ENCODE measurements around the gene TET2.

The TET2 gene

DNA sequence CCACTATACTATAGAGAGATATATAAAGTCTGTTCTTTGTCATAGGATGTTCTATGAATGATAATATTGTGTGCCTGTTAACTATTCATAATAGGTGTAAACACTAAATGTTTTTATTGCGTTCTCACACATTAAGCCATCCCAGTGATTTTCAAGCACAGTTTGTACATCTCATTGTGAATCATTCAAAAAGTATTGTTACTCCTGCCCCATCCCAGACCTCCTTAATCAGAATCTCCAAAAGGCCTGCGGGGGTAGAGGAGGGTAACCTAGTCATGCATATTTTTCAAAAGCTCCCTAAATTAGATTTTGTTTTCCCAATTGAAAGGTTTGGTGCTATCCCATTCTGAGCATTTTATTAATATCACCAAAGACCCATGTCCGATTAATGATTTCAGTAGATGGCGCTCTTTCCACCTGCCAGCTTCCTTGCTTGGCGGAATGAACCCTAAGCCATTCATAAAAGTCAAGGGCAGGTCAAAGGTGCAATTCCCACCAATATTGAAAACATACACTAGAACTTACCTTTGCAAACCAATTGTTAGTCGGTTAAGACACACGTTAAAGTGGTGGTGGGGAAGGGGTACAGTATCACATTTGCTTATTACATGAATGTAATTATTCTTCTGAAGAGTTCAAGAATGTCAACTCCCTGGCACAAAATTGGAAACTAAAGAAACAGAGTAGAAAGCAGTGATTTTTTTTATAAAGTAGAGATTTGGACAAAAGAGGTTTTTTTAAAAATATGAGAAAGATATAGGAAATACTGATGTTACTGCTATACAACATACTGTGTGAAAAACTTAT is 5.8 kb upstream of the TET2 start:
- peak; percentile 19 for DNase-seq

DNA sequence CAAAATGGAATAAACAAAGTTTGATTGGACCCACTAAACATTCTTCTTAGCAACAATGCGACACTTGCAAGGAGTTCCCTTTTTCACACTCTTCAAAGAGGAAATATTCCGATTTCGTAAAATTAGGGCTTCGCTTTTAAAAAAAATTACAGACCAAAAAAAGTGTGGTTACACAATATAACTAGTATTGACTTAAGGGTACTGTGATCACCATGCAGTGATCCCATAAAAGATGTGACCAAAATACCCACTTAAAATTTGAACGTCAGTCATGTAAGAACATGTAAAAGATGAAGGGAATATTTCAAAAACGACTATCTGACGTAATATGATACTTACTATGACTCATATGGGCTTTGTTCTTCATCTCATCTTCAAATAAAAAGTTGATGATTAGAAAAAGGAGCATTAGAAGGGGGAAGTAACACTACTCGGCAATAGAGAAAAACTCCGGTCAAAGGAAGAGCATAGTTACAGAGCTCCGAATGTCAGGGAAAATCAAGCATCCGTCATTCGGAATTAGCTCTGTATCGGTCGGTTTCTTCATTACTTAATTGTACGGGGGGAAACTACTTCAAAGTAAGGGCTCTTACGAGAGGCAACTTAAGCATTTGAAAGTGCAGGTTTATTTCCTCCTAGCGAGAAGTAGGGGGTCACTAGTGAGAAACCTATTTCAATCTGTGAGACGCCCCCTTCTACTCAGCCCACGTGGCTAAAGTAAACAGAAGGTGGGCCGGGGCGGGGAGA is 1.3 kb upstream of the TET2 start:
- DNase-seq = no peak

DNA sequence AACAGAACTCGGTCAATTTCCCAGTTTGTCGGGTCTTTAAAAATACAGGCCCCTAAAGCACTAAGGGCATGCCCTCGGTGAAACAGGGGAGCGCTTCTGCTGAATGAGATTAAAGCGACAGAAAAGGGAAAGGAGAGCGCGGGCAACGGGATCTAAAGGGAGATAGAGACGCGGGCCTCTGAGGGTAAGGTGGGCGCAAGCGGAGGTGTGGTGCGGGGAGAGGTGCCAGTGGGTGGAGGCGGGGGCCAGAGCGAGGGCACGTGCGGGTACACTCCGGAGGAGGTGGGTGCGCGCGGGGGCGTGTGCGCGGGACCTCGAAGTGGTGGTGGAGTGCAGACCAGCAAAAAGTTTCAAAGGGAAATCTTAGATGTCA is 787 bp upstream of the TET2 start:
- DNase-seq = peak; percentile 48

DNA sequence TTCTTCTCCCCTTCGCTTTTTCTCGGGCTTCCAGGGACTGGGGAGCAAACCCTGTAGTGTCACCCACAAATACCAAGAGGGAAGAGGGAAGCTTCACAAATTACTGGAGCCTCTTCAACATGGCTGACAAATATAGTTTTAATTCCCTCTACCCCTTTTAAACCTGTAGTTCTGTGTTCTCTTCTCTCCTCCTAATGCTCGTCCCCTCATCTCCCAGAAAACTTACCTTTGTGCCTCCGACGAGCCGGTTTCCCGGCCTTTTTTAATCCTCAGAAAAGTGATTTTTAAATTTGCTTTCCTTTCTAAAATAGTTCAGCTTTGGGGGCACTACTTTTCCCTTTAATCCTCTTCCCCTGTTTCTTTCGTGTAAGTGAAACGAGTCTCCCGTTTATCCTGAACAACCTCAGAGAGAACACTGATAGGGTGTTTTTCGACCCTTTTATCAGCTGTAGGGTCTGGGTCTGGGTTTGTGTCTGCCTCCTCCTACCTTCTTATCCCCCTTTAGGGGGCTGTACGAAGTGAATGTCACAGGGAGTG is 408 bp downstream of the TET2 start:
- no peak for DNase-seq

DNA sequence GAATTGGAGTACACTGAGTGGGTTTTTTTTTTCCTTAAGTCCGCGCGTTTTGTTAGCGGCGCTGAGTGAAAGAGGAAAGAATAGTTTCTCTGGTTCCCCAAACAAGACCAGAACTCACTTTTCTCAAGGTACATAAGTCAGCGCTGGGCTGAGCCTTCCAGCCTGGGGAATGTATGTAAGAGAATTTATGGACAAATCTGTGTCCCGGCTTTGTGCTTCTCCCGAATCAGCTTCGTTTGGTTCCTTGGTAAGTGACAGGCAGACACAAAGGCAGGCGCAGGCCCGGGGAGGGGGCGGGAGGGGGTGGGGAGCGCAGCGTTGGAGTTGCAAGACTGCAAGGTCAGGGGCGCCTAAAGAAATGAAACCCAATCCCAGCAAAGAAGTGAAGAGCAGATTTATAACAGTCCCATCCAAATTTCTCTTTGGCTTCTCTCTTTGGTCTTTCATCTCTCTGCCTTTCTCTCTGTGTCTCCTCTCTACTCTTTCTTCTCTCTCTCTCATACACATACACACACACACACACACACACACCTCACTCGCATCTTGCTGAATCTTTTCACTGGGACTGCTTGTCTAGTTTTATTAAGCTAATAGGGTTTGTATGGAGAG is 981 bp downstream of the TET2 start:
- peak; percentile 22 for DNase-seq

DNA sequence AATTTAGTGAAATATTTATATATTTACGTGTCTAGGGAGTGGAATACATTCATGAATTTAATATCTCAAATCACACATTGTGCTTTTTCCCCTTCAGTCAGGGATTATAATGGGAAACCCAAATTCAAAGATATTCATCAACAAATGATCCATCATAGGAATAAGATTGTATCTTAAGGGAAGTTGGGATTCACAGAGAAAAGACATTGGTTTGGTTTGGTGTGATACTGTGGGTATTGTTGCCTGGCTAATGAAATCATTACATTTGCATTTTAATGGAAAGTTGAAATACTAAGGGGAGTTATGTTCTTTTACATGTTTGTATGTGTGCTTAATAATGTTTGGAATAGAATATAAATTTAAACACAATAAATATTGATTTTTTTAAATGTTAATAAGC is 1.7 kb downstream of the TET2 start:
- no peak for DNase-seq

DNA sequence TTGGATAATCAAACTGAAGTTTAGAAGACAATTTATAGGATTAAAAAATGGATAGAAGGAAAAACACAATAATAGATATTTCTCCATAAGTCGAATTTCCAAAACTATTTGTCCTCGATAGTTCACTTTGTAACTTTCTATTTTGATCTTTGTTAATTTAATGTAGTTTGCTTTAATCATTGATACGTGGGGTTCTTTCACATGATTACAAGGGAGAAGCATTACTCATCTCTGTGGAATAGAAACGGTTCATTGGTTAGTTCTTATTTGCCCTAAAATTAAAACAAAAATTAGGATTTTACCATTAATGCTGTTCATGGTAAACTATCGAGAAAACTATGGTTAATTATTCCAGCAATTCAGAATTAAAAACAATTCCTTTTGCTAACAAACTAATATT is 2.1 kb downstream of the TET2 start:
- DNase-seq = no peak

DNA sequence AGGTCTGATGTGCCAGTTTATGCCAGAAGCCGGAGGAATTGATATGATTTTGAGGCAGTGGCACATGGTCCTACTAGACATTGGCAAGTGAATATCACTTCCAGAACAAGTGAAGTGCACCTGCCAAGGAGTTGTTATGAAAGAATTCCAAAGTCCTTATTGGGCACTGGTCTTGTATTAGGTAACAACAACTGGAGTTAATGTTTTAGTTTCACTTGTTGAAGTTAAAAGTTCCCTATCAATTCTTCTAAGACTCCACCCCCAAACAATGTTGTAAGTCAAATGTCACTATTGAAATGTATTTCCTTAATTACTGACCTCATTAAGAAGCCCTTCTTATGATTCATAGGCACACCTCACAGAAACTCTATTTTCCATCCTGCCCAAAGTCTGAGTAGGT is 3.1 kb downstream of the TET2 start:
- no peak for DNase-seq

DNA sequence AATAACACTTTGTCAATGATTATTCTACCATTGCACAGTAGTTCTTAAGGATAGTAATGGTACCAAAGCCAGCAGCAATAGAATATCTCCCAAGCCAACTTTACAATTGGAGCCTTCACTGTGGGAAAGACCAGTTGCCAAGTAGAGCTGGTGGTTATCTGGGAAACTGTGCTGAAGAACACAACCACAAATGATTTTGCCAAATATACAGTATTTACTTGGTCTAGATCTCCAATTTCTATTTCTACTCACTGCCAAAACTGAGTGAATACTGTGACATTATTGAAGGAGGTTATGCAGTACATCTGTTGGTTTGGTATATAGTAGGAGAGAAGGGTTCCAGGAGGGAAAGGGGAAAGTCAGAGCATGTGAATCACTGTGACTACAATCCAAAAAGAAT is 3.8 kb downstream of the TET2 start:
- no peak for DNase-seq

DNA sequence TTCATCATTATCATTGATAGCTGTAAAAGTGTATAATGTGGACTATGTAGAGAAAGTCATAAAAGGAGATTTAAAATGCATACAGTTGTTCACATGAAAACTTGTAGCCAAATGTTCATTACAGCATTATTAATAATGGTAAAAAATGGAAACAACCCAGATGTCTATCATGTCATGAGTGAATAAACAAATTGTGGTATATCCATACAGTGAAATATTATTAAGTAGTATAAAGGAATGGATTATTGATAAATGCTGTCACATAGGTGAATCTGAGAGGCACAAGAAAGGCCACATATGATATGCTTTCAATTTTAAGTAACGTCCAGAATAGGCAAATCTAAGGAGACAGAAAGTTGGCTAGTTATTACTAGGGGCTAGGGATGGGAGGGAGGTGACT is 7.1 kb downstream of the TET2 start:
- DNase-seq = no peak

DNA sequence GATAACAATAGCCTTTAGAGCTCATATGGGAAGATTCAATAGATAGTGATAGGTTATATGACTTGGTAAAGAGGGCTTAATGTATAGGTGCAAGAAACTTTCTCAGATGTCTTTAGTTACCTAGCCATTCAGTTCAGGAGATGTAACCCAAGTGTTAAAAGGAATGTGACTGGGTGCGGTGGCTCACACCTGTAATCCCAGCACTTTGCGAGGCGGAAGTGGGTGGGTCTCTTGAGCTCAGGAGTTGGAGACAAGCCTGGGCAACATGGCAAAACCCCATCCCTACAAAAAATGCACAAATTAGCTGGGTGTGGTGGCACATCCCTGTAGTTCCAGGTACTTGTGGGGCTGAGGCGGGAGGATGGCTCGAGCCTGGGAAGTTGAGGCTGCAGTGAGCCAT is 7.9 kb downstream of the TET2 start:
- no peak for DNase-seq

DNA sequence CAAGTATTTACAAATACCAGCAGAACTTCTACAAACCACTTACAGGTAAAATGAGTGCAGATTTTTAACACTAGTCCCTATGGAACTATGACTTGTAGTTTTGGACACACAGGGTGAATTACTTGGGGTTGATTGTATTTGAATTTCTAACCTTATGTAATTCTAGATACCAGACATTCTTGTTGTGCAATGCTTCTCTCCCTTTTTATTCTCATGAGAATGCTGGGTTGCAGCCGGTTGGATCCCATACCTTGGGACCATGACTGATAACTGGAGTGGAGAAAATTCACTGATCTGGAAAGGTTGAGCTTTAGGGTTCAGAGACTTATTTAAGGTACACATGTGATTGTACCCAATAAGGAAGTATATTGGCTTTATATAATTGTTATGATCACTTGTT is 8.8 kb downstream of the TET2 start:
- DNase-seq = no peak

DNA sequence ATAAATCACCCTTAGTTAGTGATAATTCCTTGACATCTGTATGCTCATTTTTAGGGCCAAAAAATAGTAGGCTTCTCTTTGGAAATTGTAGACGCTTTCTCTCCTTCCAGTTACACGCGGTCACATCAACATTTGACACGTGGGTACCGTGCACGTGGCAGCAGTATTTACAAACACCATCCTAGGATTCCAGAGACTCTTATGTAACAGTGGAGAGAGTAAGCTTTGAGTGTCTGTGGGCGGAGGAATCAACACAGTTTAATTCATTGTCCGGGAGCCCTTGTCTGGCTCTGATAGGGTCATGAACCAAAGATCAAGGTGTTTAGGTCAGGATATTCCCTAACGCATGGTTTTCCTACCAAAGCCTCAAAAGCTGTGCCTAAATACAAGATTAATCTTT is 12.2 kb downstream of the TET2 start:
- DNase-seq = no peak

DNA sequence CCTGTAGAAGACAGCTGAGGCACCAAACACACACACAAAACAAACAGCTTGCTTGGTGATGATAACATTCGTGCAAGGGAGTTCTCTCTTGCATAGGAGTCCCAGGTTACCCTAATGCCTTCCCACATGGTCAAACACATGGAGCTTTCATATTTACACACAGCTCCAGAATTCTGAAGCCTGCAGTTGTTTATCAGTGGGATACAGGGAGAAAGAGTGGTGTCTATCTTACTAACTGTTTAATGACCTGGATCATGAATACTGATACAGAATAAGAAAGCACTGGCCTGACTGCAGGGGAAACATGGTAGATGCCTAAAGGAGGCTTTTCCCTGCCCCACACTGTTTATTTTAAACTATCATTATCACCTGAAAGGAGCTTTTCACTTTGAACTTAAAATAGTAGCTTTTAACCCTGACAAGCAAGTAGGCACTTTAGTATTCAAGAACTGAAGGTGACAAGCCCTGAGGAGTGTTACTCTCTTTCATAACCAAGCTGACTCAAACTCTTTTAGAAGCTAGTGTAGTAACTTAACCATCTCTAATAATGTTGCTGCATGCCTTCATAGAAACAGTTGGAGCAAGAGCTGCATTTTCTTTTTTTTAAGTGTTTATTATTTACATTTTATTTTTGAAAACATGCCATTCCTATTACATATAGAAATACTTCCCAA is 15.6 kb downstream of the TET2 start:
- no peak for DNase-seq

DNA sequence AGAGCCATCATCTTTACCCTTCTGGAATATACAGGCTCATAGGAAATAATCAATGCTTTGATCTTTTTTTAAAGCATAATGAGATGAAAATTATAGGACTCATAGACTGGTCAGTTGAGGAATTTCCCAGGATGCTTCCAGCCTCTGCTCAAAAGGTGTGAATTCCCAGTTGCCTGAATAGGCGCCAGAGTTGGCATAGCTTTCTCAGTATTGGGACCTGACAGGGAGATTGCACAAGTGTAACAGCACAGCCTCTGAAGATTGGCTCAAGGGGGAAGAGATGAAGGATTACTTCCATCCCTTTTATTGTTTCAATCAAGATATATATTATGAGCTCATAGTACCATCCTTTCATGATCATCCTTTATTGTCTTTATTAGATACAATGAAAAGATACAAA is 17.9 kb downstream of the TET2 start:
- no peak for DNase-seq

DNA sequence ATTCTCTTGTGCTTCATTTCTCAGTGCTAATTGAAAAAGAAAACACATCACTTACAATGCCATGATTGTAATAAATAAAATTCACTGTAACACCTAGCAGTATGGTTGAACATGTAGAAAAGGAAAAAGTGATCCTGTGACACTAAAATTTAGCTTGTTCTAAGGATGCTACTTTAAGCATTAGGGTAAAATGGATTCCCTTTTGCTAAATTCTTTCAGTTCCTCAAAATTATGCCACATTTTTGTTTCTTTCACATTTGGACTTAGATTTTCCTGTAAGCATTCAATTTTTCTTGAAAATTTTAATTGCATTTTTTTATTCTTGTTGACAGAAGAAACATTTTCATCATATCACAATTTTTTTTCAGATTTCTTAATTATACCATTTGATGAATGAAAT is 19.4 kb downstream of the TET2 start:
- DNase-seq = no peak

DNA sequence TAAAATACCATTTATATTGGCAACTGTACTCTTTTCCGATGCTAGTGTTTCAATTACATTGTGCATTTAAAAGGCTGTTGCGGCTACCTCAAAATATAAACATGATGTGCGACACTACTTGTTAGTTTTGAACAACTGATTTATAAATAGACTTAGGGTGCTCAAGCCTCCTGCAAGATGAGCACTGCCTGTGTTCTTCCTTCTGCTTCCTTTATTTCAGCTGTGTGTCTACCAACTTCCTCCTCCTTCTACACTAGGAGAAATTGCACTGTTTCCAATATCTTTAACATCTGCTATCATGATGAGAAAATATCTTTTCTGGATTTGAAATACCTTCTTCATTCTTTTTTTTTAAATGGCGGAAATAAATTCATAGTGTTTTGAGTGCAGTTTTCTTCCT is 24.0 kb downstream of the TET2 start:
- DNase-seq = no peak

DNA sequence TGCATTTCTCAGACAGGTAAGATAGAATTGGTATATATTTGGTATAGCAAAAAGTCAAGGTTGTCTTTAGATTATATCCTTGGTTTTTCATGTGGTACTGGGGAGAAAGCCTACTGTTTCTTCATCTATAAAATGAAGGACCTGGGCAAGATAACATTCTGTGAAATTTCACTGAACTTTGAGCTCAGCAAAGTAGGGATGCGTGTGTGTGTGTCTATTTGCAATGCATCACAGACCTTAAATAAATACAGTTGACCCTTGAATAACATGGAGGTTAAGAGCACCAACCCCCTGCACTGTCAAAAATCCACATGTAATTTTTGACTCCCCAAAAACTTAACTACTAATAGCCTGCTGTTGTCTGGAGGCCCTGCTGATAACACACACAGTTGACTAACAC is 25.2 kb downstream of the TET2 start:
- no peak for DNase-seq

DNA sequence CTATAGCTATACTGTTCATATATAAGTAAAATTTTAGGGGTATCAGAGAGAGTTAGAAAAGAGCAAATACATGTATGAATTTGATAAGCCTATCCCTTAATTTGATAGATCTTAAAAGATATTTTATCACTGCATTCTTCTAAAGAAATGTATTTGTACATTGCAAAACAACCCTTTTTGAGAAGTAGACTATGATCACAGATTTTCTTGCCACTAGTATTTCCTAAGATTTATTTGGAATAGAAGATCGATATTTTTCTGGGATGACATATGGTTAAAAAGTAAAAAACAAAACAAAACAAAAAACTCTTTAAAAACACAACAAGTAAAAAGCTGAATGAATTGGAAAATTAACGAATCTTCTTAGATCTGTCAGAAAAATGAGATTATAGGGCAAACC is 27.4 kb downstream of the TET2 start:
- DNase-seq = no peak

DNA sequence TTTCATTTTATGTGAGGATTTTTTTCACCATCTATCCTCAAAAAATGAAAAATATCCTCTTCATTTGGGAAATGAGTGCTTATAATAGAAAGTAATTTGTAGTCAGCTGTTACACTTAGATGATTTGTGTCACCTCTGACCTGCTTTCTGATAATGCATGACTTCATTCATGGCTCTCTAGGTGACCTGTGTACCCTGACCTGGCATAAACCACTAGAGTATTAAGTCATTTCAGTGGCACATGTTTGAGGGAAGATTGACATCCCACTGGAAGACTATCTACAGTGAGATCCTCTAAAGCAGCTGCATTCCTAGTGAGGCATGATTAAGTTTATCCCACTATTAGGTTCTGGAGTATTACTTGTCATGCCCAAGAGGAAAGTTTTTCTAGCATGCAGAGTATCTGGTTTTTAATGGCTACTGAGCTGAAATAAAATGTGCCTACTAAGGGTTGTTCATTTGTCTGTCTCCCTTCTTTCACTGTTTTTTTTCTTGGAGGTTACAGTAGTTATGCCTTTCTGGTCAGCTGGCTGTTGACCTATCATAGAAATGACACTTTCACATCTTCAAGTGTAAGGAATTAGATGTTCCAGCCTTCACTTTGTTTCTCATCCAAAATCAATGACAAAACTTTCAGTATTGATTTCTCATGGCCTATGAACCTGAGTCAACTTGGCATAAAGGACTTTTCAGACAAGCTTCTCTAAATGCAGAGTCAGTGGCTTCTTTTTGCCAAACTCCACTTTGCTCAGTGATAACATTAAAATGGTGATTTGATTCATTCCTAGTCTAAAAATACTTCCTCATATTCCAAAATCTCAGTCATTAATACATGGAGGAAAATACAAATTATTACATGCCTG is 33.1 kb downstream of the TET2 start:
- no peak for DNase-seq

DNA sequence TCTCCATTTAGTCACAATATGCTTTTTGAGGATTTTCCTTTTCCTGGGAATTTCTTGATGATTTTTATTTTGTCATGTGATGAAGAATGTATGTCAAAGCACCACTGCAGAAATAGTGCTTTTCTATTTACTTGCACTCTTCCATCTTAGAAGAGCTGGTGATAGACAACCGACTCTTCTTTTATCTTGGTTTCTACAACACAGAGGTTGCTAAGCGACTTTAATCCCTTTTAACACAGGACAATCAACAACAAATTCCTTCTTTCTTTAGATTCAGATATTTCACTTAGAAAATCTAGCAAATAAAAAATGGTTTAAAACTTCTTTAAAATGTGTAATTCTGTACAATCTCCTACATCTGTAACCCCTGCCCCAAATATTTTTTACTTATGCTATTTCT is 34.6 kb downstream of the TET2 start:
- no peak for DNase-seq

DNA sequence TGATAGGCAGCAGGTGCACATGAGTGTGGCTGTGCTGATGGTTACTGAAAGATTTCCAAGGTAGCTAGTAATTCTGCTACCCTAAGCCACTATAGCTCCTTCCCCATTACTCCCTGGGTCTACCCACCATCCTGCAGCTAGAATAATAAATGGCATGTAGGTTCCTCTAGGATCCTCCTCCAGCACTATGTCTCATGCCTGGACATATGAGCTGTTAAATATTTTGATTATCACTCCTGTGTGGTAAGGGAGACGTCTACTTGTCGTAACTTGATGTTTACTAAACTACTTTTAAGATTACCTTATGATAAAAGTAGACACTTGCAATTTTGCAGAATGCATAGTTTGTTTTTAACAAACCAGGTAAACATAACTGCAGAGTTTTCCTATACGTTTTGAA is 35.5 kb downstream of the TET2 start:
- no peak for DNase-seq
